ENCODE results near the gene BRIX1.
A peak's percentile ranks its signal among the peaks of the same experiment; 100 is the strongest.
"Not testable (repeated sequence)": the region's sequence is repeated elsewhere in the genome, so short reads cannot be mapped to it uniquely, and the experiment has no call there.

The BRIX1 gene

DNA sequence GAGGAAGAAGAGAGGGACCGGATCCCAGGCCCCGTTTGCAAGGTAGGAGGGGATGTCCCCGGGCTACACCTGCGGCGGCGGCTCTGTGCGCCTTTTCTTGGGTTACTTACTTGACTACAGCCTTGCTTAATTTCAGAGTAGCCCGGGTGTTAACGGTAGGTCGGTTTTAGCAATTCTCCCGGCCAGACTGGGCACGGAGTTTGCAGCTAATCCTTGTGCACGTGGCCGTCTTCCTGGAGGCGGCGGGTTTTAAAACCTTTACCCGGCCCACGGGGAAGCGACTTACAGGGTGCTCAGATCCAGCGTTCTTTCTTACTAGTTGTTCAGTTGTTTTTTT is 313 bp downstream of the BRIX1 start:
- no peak for DNase-seq

DNA sequence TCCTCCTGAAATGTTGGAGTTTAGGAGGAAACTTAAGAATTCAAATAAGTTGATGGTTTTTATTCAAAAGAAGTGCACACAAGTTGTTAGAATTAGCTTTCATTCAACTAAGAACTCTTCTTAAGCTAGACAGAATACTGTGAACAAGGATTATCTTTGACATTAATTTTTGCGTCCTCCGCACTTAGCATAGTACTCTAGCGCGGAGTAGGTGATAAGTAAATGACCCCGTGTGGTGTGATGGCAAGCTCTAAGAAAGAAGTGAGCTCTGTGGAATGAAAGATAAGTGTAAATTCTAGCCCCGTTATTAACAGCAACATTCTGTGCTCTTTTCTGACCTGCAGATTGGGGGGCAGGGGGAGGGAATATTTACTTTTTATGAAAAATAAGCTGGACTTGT is 1.0 kb downstream of the BRIX1 start:
- DNase-seq, result no peak

DNA sequence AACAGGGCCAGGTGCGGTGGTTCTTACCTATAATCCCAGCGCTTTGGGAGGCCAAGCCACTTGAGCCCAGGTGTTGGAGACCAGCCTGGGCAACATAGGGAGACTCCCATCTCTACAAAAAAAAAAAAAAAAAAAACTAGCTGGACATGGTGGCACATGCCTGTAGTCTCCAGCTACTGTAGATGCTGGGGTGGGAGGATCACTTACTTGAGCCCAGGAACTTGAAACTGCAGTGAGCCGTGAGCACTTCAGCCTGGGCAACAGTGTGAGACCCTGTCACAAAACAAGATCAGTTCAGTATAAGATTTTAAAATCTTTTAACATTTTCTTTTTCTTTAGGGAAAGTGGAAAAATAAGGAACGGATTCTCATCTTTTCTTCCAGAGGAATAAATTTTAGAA is 2.5 kb downstream of the BRIX1 start:
- peak; percentile 21 for DNase-seq

DNA sequence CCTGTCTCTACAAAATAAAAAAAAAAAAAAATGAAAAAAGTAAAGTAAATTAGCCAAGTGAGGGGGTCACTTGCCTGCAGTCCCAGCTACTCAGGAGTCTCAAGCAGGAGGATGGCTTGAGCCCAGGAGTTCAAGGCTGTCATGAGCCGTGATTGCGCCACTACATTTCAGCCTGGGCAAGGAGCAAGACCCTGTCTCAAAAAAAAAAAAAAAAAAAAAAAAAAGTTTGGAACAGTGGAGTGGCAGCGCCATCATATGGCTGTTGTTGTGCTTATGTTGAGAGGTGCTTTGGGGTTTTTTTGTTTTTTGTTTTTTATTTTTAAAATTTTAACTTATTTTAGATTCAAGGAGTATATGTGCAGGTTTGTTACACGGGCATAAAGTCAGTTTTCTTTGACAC is 3.6 kb downstream of the BRIX1 start:
- DNase-seq, result no peak

DNA sequence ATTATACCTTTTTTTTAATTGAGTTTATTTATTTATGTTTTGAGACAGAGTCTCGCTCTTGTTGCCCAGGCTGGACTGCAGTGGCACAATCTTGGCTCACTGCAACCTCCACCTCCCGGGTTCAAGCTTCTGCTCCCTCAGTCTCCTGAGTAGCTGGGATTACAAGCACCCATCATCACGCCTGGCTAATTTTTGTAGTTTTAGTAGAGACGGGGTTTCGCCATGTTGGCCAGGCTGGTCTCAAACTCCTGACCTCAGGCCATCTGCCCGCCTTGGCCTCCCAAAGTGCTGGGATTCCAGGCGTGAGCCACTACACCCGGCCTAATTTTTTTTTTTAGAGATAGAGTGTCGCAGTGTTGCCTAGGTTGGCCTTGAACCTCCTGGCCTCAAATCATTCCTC is 7.7 kb downstream of the BRIX1 start:
- not testable (repeated sequence) for DNase-seq

DNA sequence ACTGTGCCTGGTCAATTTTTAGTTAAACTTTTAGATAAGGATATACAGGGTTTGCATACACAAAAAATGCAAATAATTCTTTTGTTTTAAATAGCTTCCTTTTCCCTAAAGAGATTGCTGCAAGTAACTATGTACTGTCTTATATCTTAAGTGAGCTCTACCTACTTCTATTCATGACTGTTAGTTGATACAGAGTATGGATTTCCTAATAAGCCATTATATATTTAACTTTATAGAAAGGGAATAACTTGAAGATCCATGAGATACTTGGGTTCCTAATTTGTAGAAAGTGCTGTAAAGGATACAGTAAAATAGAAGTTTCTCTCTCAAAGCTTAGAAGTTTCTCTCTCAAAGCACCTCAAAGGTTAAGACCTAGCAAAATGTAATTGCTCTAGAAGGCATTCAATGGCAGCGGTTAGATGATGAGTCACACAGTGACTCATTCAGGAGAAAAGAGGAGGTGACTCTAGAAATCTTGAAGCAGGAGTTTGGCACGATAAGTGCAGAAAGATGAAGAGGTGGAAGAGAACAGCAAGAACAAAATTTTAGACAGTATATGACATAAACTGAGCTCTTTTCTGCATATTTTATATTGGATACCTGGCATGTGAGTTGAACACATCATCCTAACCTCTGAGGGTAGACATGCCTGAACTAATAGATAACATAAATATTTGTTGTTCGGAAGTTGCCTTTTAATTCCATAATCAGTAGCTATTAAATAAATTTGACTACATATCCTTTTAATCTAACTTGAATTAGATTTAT is 8.4 kb downstream of the BRIX1 start:
- DNase-seq, result peak; percentile 83

DNA sequence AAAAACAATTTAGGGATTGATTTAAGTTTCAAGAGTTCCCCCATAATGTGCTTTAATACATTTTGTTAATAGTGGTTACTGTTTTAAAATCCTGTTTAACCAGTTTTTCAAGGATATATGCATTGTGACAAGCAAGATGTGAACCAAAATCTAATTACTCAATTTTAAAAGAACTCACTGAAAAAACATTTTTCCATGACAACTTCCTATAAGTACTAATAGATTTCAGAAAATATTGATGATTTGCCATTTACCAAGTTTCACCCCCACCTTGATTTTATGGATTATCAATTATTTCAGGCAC is 8.9 kb downstream of the BRIX1 start:
- DNase-seq, result no peak

DNA sequence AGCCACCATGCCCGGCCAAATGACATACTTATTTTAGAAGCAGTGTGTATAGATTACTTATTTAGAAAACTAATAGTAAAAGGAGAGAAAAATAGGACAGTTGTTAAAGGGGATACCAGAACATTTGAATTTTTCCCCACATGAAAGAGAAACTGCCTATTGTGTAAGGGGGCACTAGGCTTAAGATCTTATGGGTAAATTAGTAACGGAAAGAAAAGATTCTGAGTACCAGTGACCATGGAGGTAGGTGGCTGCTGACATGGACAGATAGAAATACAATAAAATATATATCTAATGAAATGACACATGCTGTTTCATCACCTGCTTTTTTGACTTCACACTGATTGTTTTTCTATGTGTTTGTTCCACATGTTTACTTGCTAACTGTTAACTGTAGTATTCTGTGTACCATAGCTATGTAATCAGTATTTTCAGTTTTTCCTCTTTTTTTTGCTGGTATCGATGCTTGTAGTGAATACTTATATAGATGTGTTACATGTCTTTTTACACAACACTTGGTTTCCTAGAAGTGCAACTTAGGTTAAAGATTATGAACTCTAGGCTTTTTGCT is 10.9 kb downstream of the BRIX1 start:
- DNase-seq, result no peak

DNA sequence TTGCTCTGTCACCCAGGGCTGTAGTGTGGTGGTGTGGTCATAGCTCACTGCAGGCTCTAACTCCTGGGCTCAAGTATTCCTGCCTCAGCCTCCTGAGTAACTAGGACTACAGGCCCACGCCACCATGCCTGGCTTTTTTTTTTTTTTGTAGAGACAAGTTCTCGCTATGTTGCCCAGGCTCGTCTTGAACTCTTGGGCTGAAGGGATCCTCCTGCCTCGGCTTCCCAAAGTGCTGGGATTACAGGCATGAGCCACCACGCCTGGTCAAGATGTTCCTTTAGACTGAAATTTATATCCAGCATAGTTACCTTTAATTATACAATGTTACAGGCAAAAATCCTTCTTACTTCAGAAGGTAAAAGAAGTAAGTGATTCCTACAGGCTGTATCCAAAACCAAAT is 12.3 kb downstream of the BRIX1 start:
- DNase-seq, result no peak

DNA sequence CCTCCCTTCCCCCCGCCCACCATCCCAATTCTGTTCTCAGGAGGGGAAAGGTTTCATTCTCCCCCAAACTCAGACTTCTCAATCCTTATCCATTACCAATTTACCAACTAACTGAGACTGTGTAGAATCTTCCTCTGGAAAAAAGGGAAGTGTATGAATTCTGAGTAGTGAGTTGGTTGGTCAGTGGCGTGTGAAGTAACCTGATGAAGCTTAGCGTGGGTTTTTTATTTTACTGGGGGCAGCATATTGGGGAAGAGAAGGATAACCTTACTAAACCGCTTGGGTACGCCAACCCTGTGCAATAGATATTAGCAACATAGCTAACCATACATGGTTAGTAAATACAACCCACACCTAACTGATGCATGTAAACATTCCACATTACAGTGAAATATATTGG is 12.8 kb downstream of the BRIX1 start:
- DNase-seq, result no peak

DNA sequence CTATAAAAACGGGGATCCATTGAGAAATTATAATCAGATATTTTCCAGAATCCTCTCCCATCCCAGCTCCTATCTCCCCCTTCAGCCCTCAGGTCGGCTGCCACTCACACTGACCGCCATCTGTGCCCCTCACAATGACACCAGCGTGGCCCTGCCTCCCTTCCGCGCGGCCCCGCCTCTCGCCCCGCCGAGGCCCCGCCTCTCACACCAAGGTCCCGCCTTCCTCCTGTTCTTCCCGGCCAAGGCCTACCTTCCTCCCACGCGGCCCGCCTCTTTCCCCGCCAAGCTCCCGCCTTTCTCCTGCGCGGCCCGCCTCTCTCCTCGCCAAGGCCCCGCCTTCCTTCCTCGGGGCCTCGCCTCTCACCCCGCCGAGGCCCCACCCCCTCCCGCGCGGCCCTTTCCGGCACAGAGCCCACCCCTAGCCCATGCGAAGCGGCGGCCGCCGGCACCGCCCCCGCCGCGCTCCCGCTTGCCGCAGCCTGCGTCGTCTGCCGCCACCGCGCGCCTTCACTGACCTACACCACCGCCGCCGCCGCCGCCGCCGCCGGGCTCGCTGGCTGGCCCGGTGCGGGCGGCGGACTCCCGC is 13.7 kb downstream of the BRIX1 start, which contains the start of gene DNAJC21:
TSS of gene DNAJC21 (plus strand) at position 426 of the 586 bp plus-strand sequence. CDS start 261 bp downstream, outside the sequence.
- peak; percentile 98 for DNase-seq

DNA sequence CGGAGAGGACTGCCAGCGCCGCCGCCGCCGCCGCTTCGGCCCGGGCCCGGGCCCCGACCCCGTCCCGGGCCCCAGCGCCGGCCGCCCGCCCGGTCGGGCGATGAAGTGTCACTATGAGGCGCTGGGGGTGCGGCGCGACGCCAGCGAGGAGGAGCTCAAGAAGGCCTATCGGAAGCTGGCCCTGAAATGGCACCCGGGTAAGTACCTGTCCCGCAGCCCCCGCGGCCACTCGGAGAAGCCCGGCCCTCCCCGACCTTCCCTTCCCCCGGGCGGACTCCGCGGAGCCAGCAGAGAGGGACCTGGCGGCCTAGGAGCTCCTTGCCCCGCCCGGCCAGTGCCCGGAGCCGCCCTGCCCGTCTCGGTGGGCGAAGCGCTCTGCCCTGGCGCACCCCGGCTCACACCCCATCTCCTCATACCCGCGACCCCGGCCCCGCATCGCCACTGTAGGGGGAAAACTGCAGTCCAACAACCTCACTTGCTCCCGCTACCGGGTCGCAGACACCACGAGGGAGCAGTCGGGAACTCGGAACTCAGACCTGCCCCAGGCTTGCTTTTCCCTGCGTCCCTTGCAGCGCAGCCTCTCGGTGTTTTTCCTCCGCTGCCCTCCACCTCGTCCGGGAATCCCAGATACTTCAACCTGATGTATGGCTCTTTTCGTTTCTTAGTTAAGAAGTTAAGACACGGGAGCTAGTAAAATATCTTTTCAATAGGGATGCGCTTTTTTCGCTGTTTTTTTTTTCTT is 14.4 kb downstream of the BRIX1 start:
- peak; percentile 85 for DNase-seq

DNA sequence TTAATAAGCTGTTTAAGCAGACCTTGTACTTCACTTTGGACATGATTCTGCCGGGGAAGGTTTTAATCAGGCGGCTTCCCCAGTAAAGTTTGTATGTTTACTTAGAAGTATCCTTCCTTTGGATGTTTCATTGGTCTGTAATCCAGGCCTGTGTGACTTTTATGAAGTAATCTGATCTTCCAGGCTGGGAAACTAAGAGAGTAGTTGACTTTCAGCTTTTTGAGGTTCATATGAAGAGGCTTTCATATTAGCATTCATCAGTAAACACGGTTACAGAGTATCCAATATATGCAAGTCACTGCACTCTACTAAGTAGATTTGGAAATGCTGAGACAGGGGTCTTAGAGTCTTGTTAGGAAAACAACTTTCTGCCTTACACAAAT is 14.9 kb downstream of the BRIX1 start:
- no peak for DNase-seq

DNA sequence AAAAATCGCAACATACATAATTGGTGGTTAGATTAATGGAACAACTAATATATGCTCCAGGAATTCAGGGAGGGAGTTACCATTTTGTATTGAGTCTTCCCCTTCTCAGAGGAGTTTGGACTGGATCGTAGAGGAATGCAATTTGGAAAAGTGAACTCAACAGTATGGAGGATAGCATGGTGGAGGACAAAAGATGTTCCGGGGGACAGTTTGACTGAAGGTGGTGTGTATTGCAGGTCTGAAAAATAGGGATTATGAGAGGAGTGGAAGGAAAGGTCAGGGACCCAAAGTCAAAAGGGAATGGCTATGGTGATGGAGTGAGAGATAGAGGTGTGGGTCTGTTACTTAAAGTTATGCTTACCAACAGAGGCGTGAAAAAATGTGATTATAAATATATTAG is 15.4 kb downstream of the BRIX1 start:
- no peak for DNase-seq

DNA sequence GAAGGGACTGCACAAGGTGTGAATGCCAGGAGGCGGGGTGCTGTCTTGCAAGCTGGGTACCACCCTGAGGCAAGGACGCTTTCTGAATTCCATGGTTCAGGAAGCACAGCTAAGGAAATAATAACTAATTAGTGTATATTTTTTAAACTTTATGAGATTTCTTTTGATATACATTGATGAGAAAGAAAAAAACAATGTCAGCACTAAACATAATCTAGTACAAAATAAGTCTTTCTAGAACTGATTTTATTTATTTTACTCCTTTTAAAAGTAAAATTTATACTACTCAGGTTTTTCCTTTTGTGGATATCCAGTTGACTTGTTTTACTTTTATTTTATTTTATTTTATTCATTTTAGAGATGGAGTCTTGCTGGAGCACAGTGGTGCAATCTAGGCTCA is 17.4 kb downstream of the BRIX1 start:
- DNase-seq, result no peak

DNA sequence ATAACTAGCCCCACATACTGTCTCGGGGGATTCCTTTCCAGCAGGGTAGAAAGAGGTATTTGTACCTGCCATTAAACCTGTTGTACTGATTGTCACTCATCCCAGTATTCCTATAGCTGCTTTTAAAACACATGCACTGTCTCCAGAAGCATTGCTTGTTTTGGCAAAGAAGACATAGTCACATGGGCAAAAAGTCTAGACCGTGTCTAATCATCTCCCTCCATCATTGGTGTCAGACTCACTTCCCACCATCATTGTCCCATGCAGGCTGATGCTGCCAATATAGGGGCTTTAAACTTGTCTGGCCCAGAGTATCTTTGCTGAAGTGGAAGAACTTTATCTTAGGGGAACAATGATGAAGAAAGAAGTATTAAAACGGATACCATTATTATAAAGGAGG is 26.4 kb downstream of the BRIX1 start:
- no peak for DNase-seq

DNA sequence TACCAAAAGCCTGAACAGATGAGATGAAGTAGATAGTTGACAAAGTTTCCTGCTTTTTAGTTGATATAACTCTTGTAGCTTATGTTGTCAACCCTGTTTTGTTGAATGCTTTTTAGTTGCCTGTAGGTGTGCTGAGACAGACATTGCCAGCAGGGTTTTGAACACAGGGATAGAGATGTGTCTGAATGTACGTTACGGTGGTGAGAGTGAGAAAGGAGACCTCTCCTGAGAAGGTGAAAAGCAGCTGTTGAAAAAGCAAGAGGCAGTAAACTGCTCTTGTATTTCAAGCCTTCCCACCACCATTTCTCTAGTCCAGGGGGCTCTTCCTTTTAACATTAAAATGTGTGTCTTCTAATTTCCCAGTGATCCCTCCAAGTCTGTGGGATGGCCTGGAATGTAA is 28.5 kb downstream of the BRIX1 start:
- no peak for DNase-seq

DNA sequence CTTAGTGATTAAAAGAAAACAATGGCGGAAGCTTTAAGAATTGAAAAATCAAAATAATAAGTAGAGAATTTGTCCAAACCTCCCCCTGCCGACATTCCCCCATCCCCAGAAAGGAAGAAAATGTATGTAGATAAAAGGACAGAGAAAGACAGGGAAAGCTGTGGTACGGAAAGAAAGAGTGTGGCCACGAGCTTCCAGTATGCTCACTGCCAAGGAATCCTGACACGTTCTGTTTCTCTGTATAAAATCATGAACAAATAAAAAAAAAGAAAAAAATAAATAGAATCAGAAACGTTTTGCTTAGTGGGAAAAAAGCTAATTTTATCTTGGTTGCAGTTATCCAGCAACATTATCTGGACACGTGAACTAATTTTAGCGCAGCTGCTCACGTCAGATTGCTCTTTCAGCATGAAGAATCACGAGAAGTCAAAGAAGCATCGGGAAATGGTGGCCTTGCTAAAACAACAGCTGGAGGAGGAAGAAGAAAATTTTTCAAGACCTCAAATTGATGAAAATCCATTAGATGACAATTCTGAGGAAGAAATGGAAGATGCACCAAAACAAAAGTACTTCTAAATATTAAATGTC is 29.0 kb downstream of the BRIX1 start:
- no peak for DNase-seq

DNA sequence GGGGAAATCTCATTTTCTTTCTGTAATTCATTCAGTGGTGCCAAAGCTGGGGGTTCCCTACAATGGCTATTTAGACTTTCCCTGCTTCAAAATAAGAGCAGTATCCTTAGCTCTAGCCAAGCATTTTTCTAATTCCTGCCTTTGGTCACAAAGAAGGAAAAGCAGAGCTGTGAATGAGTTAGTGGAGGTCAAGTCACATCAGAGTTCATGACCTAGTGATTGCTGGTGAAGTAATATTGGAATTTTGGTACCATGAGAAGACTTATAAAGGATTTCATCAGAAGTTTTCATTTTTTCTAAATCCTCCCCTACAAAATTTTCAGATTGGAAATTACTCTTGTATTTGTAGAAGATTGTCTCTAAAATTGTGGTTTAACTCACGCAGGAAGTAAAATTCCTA is 41.8 kb downstream of the BRIX1 start:
- no peak for DNase-seq

DNA sequence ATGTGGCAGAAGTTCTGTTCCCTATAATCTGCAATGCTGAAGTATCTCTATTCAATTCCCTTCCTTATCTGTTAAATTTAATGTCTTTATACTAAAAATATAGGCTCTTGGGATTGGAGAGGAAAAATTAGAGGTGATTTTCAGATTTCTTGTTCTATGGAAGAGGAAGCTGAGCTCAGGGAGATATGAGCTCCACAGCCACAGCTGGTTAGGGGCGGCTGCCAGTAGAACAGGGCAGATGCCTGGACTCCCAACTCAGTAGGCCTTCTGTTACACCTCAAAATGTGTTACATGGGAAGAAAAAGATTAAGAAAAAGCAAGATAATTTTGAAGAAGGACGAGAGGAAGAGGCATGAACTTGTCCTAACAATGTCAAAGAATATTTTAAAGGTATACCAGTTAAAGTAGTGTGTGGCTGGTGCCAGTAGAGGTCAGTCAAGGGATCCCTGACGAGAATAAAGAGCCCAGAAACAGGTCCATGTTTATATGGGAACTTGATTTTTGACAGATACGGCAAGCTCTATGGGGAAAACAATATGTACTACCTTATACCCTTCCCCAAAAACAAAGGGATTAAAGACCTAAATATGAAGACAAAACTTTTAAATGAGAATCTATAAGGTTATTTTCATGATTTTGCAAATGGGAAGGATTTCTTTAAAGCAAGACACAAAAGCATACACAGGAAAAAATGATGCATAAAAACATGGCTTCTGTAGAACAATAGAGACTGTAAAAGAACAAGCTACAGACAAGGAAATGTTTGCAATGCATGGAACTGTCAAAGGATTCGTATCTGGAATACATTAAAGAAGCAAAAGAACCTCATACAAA is 42.6 kb downstream of the BRIX1 start:
- peak; percentile 14 for DNase-seq

DNA sequence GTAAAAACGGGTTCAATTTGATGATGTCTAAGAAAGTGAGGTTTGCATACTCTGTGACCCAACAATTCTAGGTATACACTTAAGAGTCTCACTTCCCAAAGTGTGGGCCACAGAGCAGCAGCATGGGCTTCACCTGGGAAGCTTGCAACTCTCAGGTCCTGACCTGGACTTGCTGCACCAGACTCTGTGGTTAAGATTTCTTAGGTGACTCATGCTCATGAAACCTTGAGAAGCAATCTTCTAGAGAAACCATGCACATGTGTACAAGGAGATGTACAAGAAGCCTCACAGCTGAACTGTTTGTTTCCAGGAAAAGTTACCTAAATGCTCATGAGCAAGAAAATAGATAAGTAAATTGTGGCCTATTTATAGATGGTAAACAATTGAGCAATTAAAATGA is 43.8 kb downstream of the BRIX1 start:
- peak; percentile 58 for DNase-seq

DNA sequence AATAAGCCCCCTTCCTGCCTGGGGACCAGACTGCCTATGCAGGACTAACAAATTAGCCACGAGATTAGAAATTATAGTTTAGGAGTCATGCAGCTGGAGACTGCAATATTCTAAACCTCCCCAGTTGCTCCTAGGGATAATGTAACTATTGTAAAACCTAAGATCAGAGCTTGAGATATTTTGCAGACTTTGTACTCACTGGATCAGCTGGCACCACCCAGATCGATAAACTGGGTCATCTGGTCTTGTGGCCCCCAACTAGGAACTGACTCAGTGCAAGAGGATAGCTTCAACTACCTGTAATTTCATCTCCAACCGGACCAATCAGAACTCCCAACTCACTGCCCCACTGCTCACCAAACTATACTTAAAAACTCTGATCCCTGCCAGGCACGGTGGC is 52.0 kb downstream of the BRIX1 start:
- DNase-seq, result no peak

DNA sequence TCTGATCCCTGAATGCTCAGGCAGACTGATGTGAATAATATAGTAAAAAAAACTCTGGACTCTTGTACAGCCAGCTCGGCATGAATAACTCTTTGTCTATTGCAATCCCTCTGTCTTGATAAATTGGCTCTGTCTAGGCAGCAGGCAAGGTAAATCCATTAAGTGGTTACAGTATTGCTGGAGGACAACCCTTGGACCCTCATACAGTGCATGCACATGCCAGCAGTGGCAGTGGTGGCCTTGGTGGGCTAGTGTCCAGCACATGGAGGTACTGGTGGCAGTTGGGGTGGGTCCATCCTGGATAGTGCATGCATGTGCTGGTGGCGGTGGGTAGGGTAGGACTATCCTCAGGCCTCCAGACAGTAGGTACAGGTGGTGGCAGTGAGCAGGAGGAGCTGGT is 52.7 kb downstream of the BRIX1 start:
- DNase-seq, result no peak

Data from activated CD4-positive, alpha-beta T cell treated with anti-CD3 and anti-CD28 coated beads, Interleukin-2, Interleukin-6, amounts not matched to agents 100 ng/mL and 50 ng/mL, durations not matched to agents 16 hours and 8 hours (primary cell).